PC-9 (cell line): Measurements from ENCODE around the gene PLEKHB1. TPM values are rescaled to one million over a fixed set of nuclear protein-coding genes. Genes with fewer than 3 reads are reported as not detected.

ENCODE experiments used
- BruUV-seq: library from RNA; stranded (reverse); fragments of 400-500 nt; replicated peaks from 2 replicates; lab custom pipeline; 2021; lab: Mats Ljungman, UMichigan
- CTCF ChIA-PET: fragments of 300-600 bp; sonication (Branson Sonifier 250); formaldehyde crosslinking; loops from one replicate; lab custom pipeline; 2022; ENCODE audit warnings: antibody characterized with exemption; lab: Charles Lee
- POLR2A ChIA-PET: fragments of 300-600 bp; sonication (Branson Sonifier 250); formaldehyde crosslinking; loops from one replicate; lab custom pipeline; 2022; ENCODE audit warnings: antibody characterized with exemption; ENCODE audit not compliant: unreplicated experiment; lab: Charles Lee
- DNase-seq, 2 experiments: peaks; one replicate each; pipeline versions ENCODE4 v3.0.0 to v3.0.0-alpha.2; 2015 to 2022; ENCODE audit warnings: mixed read lengths in 1 of 2
- H2AFZ ChIP-seq: fragments of 200-600 bp; sonication (generic); 2 replicates; pipeline ENCODE4 v1.8.1; 2017; ENCODE audit warnings: antibody characterized with exemption
- H3F3A ChIP-seq: fragments of 200-600 bp; sonication (generic); 2 replicates; pipeline ENCODE4 v1.8.1; 2017; ENCODE audit warnings: antibody characterized with exemption, mild to moderate bottlenecking, low read depth; ENCODE audit not compliant: insufficient read depth
- H3K27ac ChIP-seq: fragments of 200-600 bp; sonication (generic); 2 replicates; pipeline ENCODE4 v1.6.1; 2016; ENCODE audit warnings: mixed run types
- H3K27me3 ChIP-seq: fragments of 200-600 bp; sonication (generic); 2 replicates; pipeline ENCODE4 v1.6.1; 2016; ENCODE audit warnings: low read depth, mixed run types; ENCODE audit not compliant: insufficient read depth
- H3K36me3 ChIP-seq: fragments of 200-600 bp; sonication (generic); 2 replicates; pipeline ENCODE4 v1.6.1; 2016; ENCODE audit warnings: low read depth, mixed run types
- H3K4me1 ChIP-seq: fragments of 200-600 bp; sonication (generic); replicated peaks from 2 replicates; pipeline ENCODE4 v1.6.1; 2016; ENCODE audit warnings: mixed run types; ENCODE audit not compliant: insufficient read depth
- H3K4me2 ChIP-seq: fragments of 200-600 bp; sonication (generic); 2 replicates; pipeline ENCODE4 v1.6.1; 2017; ENCODE audit warnings: mixed run types
- H3K4me3 ChIP-seq: fragments of 200-600 bp; sonication (generic); 2 replicates; pipeline ENCODE4 v1.6.1; 2016; ENCODE audit warnings: mixed run types
- H3K79me2 ChIP-seq: fragments of 200-600 bp; sonication (generic); 2 replicates; pipeline ENCODE4 v1.6.1; 2017; ENCODE audit warnings: low read depth, mixed run types
- H3K9me2 ChIP-seq: fragments of 200-600 bp; sonication (generic); 2 replicates; pipeline ENCODE4 v1.8.1; 2017; ENCODE audit warnings: mild to moderate bottlenecking; ENCODE audit not compliant: insufficient read depth
- H3K9me3 ChIP-seq: fragments of 200-600 bp; sonication (generic); 2 replicates; pipeline ENCODE4 v1.8.1; 2016; ENCODE audit warnings: low read depth; ENCODE audit not compliant: insufficient read depth
- H4K20me1 ChIP-seq: fragments of 200-600 bp; sonication (generic); 2 replicates; pipeline ENCODE4 v1.8.1; 2017; ENCODE audit not compliant: insufficient read depth
- CTCF ChIP-seq: fragments of 200-600 bp; sonication (generic); conservative IDR thresholded peaks from 2 replicates; pipeline ENCODE4 v1.6.1; 2017; ENCODE audit warnings: mixed run types, antibody characterized with exemption, mild to moderate bottlenecking, moderate library complexity
- EZH2 ChIP-seq: fragments of 200-600 bp; sonication (generic); IDR thresholded peaks from 2 replicates; pipeline ENCODE4 v1.8.0; 2017; ENCODE audit warnings: antibody characterized with exemption, low read depth
- intact Hi-C: fragments of 100-400 bp; cut with micrococcal nuclease; formaldehyde crosslinking; loops from one replicate; pipeline ENCODE4 v1.10.0; 2022; ENCODE audit not compliant: unreplicated experiment
- total RNA-seq: library from RNA; stranded (reverse); gene quantifications from 2 replicates; pipeline ENCODE4 v1.2.3, GENCODE V29; 2021

The PLEKHB1 gene
- total RNA-seq, 1 experiment from 2014 or later: 29.1 TPM

GRCh38 chr11:73652856-73653559 lies 6.6 kb downstream of the PLEKHB1 start:
- Histone ChIP-seq H3K4me3 (no peak overlapping the region), H3K9me3 (no peaks in the 10 kb centered on the region), H3F3A (peaks cover 1% of the 10 kb centered on the region; the same call in 1 of the 2 replicates), H3K79me2 (no peaks in the 10 kb centered on the region), H2AFZ (no peak overlapping the region), H3K4me1 (peaks cover 2% of the 10 kb centered on the region), H3K27ac (no peak overlapping the region), H3K9me2 (no peaks in the 10 kb centered on the region), H4K20me1 (no peaks in the 10 kb centered on the region), H3K4me2 (no peak overlapping the region), H3K27me3 (no peaks in the 10 kb centered on the region), H3K36me3 (no peaks in the 10 kb centered on the region)
- ChIA-PET POLR2A (no interaction called here), CTCF (no interaction called here)
- intact Hi-C loops: no loop called here
- no peak for DNase-seq
- BruUV-seq: no TSS peak
- TF ChIP-seq EZH2 (no peak), CTCF (no peak)

GRCh38 chr11:73653996-73654395 lies 7.6 kb downstream of the PLEKHB1 start:
- H3K27ac ChIP-seq: no peak overlapping the region
- H3K79me2 ChIP-seq: no peaks in the 10 kb centered on the region
- no peaks in the 10 kb centered on the region for H4K20me1 ChIP-seq
- H3F3A ChIP-seq: no peaks in the 10 kb centered on the region
- ChIA-PET CTCF (interaction anchor here (0.8 kb wide), 1 partner anchor 14 kb away, joined by 3 read pairs; no protein-coding TSS in a partner anchor), POLR2A (no interaction called here)
- H3K9me3 ChIP-seq: no peaks in the 10 kb centered on the region
- TF ChIP-seq CTCF (no peak), EZH2 (no peak)
- no peak overlapping the region for H3K4me2 ChIP-seq
- intact Hi-C loops: no loop called here
- no peaks in the 10 kb centered on the region for H3K27me3 ChIP-seq
- no peak overlapping the region for H2AFZ ChIP-seq
- BruUV-seq: no TSS peak
- no peaks in the 10 kb centered on the region for H3K36me3 ChIP-seq
- DNase-seq: no peak
- no peak overlapping the region for H3K4me3 ChIP-seq
- no peaks in the 10 kb centered on the region for H3K9me2 ChIP-seq
- no peaks in the 10 kb centered on the region for H3K4me1 ChIP-seq

- BruUV-seq: no TSS peak
- Histone ChIP-seq H3K79me2 (no peaks in the 10 kb centered on the region), H3K9me3 (no peaks in the 10 kb centered on the region), H4K20me1 (no peaks in the 10 kb centered on the region), H3K4me2 (no peak overlapping the region), H3K27me3 (no peaks in the 10 kb centered on the region), H3F3A (peaks cover 4% of the 10 kb centered on the region; the same call in 1 of the 2 replicates), H3K4me1 (peaks cover 2% of the 10 kb centered on the region), H3K4me3 (no peak overlapping the region), H3K9me2 (no peaks in the 10 kb centered on the region), H2AFZ (no peak overlapping the region), H3K27ac (no peak overlapping the region), H3K36me3 (no peaks in the 10 kb centered on the region)
- DNase-seq: no peak
- intact Hi-C loops: no loop called here
- ChIA-PET CTCF (interaction anchor here (0.8 kb wide), 1 partner anchor 13 kb away, joined by 3 read pairs; no protein-coding TSS in a partner anchor), POLR2A (no interaction called here)
- TF ChIP-seq EZH2 (no peak), CTCF (no peak)
Observed at GRCh38 chr11:73654482-73655021, 8.2 kb downstream of the PLEKHB1 start.
